Endometrial microvascular endothelial cells (primary cell): Measurements from ENCODE around the gene PROCA1. TPM values are rescaled to one million over a fixed set of nuclear protein-coding genes. Genes with fewer than 3 reads are reported as not detected.

Source experiments
- in situ Hi-C: cut with HindIII; loops from 2 replicates; pipeline ENCODE4 v1.10.0; 2017; ENCODE audit warnings: low sequenced_read_pairs, low pct_unique_long_range_greater_than_20kb; ENCODE audit errors: inconsistent ontology term
- total RNA-seq: library from RNA; depleted of rRNA; stranded (reverse); fragments of >200 nt; gene quantifications from one replicate; pipeline ENCODE4 v1.2.3, GENCODE V29; 2015; ENCODE audit errors: inconsistent ontology term

PROCA1 gene
- total RNA-seq, 1 donor from 2014 or later: not detected

- in situ Hi-C loops: no loop called here
Measured at GRCh38 chr17:28716740-28717577, 5.3 kb upstream of the PROCA1 start.

- in situ Hi-C loops: no loop called here
Measured at GRCh38 chr17:28715217-28715616, 3.5 kb upstream of the PROCA1 start.

GRCh38 chr17:28714281-28714680 is 2.6 kb upstream of the PROCA1 start:
- in situ Hi-C loops: no loop called here

GRCh38 chr17:28712705-28713415 is 1.2 kb upstream of the PROCA1 start:
- in situ Hi-C loops: no loop called here

GRCh38 chr17:28712032-28712704 is 480 bp upstream of the PROCA1 start:
- in situ Hi-C loops: no loop called here

GRCh38 chr17:28710861-28711722 is 596 bp downstream of the PROCA1 start:
- in situ Hi-C loops: no loop called here

- in situ Hi-C loops: no loop called here
Measured at GRCh38 chr17:28707339-28707720, 4.4 kb downstream of the PROCA1 start.

GRCh38 chr17:28706471-28707338 is 5.0 kb downstream of the PROCA1 start:
- in situ Hi-C loops: no loop called here

GRCh38 chr17:28705728-28706334 is 5.9 kb downstream of the PROCA1 start:
- in situ Hi-C loops: no loop called here

GRCh38 chr17:28705074-28705659 is 6.5 kb downstream of the PROCA1 start:
- in situ Hi-C loops: no loop called here

- in situ Hi-C loops: no loop called here
Measured at GRCh38 chr17:28704219-28704858, 7.3 kb downstream of the PROCA1 start.

- in situ Hi-C loops: no loop called here
Measured at GRCh38 chr17:28703552-28704218, 8.0 kb downstream of the PROCA1 start.

- in situ Hi-C loops: no loop called here
Measured at GRCh38 chr17:28702752-28703150, 8.9 kb downstream of the PROCA1 start.

GRCh38 chr17:28702026-28702751 is 9.5 kb downstream of the PROCA1 start:
- in situ Hi-C loops: no loop called here

- in situ Hi-C loops: no loop called here
Measured at GRCh38 chr17:28700830-28701492, 10.7 kb downstream of the PROCA1 start.
